Measurements from ENCODE around the gene KIAA2012.

The KIAA2012 gene

DNA sequence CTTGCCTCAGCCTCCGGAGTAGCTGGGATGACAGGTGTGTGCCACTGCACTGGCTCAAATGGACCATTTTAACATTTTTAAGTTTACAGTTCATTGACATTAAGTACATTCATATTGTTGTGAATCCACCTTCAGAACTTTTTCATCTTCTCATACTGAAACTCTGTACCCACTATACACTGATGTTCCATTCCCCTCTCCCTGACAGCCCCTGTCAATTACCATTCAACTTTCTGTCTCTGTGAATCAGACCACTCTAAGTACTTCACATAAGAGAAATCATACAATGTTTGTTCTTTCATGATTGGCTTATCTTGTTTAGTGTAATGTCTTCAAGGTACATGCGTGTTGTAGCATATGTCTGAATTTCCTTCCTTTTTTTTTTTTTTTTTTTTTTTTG, 1.9 kb upstream of the KIAA2012 start:
- H3K27me3 ChIP-seq (ENCODE audit: insufficient read depth, low read length) = no peaks in the 10 kb centered on the region

DNA sequence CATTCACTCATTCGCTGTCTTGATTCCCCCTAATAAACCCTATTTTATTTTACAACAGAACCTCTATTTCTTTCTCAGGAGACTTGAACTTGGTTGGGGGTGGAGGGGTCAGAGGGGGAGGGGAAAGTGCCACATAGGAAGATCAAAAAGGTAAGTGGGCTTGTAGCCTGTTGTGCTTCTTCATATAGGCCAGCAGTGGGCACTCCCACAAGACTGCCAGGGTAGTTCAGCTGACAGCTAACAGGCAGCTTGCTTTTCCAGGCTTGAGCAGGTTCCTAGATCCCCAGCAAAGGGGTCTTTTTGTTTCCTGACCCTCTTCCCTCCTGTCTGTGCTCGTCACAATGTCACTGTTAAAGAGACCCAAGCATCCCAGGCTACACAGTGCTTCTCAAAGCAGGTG, 829 bp upstream of the KIAA2012 start:
- H3K9me3 ChIP-seq (ENCODE audit: low read length) = no peaks in the 10 kb centered on the region
- H3K4me3 ChIP-seq (ENCODE audit: low read length) = no peak overlapping the region

More for the DNA sequence above, 1.9 kb upstream of the KIAA2012 start:
- peaks cover 13% of the 10 kb centered on the region for H3K4me1 ChIP-seq (ENCODE audit: insufficient read depth, low read length)
- no peak overlapping the region for H3K4me3 ChIP-seq (ENCODE audit: low read length)
- H3K9me3 ChIP-seq (ENCODE audit: low read length) = no peaks in the 10 kb centered on the region
- H3K36me3 ChIP-seq (ENCODE audit: insufficient read depth, low read length) = no peaks in the 10 kb centered on the region
- H2AFZ ChIP-seq (ENCODE audit: low read depth, low read length) = no peak overlapping the region

DNA sequence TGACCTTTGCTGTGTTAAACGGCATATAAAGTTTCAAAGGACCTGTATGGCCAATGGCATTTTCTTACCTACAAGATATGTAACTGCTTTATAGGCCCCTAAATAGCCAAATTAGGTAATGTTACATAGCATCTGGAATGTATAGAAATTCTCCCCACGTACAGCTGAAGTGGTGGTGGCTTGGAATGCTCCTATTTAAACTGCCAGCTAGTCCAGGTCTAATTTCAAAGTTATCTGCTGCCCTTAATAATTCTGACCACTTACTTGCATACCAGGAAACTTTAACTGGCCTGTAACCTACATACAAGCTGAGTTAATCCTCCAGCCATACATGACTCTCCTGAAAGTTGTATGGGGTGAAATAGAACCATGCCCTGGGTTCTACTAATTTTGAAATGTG, 1.3 kb downstream of the KIAA2012 start:
- Histone ChIP-seq H3K4me3 (ENCODE audit: low read length) (no peak overlapping the region), H2AFZ (ENCODE audit: low read depth, low read length) (no peak overlapping the region), H3K9me3 (ENCODE audit: low read length) (no peaks in the 10 kb centered on the region), H3K4me1 (ENCODE audit: insufficient read depth, low read length) (peaks cover 13% of the 10 kb centered on the region), H3K27me3 (ENCODE audit: insufficient read depth, low read length) (no peaks in the 10 kb centered on the region), H3K36me3 (ENCODE audit: insufficient read depth, low read length) (no peaks in the 10 kb centered on the region)

More for the DNA sequence above, 829 bp upstream of the KIAA2012 start:
- Histone ChIP-seq H2AFZ (ENCODE audit: low read depth, low read length) (no peak overlapping the region), H3K27me3 (ENCODE audit: insufficient read depth, low read length) (no peaks in the 10 kb centered on the region), H3K36me3 (ENCODE audit: insufficient read depth, low read length) (no peaks in the 10 kb centered on the region), H3K4me1 (ENCODE audit: insufficient read depth, low read length) (peaks cover 13% of the 10 kb centered on the region)

DNA sequence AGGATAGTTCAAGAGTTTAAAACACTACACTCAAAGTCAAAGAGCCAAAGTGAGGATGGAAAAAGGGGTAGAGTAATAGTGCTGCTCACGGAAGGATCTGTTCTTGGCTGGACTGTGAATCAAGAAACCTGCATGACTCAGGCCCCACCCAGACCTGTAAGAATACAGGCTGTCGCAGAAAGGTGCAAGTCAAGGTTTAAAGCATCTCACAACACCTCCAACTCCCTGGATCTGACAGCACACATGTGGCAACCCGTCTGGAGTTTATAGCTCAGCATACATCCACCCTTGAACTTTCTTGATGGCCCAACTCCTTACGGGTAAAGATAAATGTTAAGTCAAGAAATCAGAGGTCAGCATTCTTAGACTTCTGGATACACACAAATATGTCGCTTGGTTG, 6.3 kb downstream of the KIAA2012 start:
- Histone ChIP-seq H3K9me3 (ENCODE audit: low read length) (peaks cover 3% of the 10 kb centered on the region), H3K4me1 (ENCODE audit: insufficient read depth, low read length) (peaks cover 2% of the 10 kb centered on the region), H2AFZ (ENCODE audit: low read depth, low read length) (no peak overlapping the region), H3K4me3 (ENCODE audit: low read length) (no peak overlapping the region), H3K27me3 (ENCODE audit: insufficient read depth, low read length) (no peaks in the 10 kb centered on the region), H3K36me3 (ENCODE audit: insufficient read depth, low read length) (no peaks in the 10 kb centered on the region)

DNA sequence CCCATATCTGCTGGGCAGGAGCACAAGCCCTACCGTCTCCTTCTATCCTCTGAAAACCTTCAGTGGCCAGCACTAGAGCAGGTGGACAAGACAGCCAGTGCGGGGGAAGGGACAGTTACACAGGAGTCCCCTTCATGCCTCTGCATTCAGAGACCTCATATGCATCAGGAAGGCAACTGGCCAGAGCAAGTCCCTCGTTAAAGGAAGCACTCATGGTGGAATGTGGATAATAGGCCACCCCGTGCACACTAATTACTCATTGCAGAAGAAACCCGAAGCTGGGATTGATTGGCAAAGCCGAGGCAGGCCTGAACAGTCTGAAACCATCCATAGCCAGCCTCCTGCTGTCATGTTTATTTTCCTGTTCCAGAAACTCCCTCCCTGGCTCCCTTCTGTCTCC, 11.2 kb downstream of the KIAA2012 start:
- Histone ChIP-seq H3K36me3 (ENCODE audit: insufficient read depth, low read length) (no peaks in the 10 kb centered on the region), H3K4me1 (ENCODE audit: insufficient read depth, low read length) (peaks cover 4% of the 10 kb centered on the region), H2AFZ (ENCODE audit: low read depth, low read length) (no peak overlapping the region), H3K4me3 (ENCODE audit: low read length) (no peak overlapping the region), H3K27me3 (ENCODE audit: insufficient read depth, low read length) (no peaks in the 10 kb centered on the region), H3K9me3 (ENCODE audit: low read length) (peaks cover 5% of the 10 kb centered on the region)

DNA sequence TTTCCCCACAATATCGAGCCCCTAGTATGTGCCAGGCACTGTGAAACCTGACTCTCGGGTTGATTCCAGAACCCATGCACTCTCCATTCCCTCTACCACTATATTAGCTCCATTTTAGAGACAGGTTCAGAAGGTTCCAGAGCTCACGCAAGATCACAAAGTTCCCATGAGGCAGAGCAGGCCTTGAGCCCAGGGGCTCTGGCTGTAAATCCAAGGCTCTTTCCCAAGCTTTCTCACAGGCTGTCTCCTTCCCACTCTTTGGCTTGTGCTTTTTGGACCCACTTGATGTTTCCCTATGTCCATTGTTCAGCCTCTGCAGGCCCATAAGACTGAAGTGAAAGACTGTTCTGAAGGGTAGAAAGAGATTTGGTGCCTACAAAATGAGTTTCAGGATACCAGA, 15.7 kb downstream of the KIAA2012 start:
- peaks cover 2% of the 10 kb centered on the region for H3K9me3 ChIP-seq (ENCODE audit: low read length)
- no peaks in the 10 kb centered on the region for H3K36me3 ChIP-seq (ENCODE audit: insufficient read depth, low read length)
- H3K4me1 ChIP-seq (ENCODE audit: insufficient read depth, low read length) = peaks cover 4% of the 10 kb centered on the region
- H2AFZ ChIP-seq (ENCODE audit: low read depth, low read length) = no peak overlapping the region
- no peaks in the 10 kb centered on the region for H3K27me3 ChIP-seq (ENCODE audit: insufficient read depth, low read length)
- no peak overlapping the region for H3K4me3 ChIP-seq (ENCODE audit: low read length)

DNA sequence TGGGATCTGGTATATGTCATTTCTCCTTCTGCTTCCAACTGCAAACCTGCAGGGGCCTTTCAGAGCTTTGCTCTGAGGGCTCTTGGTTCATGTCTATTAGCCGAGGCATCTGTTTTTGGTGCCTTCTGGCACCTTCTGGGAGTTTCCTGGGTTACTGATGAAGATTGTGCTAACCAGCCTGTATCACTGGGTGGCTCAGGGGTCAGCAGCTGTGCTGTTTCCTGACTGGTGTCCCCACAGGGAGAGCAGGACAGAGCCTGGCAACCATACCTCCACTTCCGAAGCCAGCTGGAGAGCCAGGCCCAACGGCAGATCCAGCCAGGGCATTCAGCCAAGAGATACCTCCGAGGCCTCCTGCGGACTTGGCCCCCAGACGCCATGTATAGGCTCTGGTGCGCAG, 17.5 kb downstream of the KIAA2012 start:
- no peaks in the 10 kb centered on the region for H3K9me3 ChIP-seq (ENCODE audit: low read length)
- H3K4me3 ChIP-seq (ENCODE audit: low read length) = no peak overlapping the region

DNA sequence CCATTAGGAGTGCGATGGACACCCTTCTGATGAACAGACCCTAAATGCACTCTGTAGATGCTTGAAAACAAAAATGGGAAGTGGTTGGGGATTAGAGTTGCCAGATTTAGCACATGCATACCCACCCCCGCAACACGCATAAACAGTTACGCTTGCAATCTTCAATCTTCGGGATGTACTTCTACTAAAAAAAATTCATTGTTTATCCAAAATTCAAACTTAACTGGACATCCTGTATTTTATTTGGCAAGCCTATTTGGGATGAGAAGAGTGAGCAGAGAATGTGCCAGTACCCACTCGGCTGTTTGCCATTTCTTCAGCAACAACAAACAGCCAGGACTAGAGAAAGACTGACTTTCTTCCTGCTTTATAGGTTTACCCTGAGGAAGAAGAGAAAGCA, 18.4 kb downstream of the KIAA2012 start:
- Histone ChIP-seq H2AFZ (ENCODE audit: low read depth, low read length) (no peak overlapping the region), H3K36me3 (ENCODE audit: insufficient read depth, low read length) (no peaks in the 10 kb centered on the region), H3K4me1 (ENCODE audit: insufficient read depth, low read length) (no peaks in the 10 kb centered on the region), H3K27me3 (ENCODE audit: insufficient read depth, low read length) (no peaks in the 10 kb centered on the region), H3K9me3 (ENCODE audit: low read length) (no peaks in the 10 kb centered on the region), H3K4me3 (ENCODE audit: low read length) (no peak overlapping the region)

More for the DNA sequence above, 17.5 kb downstream of the KIAA2012 start:
- Histone ChIP-seq H3K36me3 (ENCODE audit: insufficient read depth, low read length) (no peaks in the 10 kb centered on the region), H3K27me3 (ENCODE audit: insufficient read depth, low read length) (no peaks in the 10 kb centered on the region), H3K4me1 (ENCODE audit: insufficient read depth, low read length) (no peaks in the 10 kb centered on the region), H2AFZ (ENCODE audit: low read depth, low read length) (no peak overlapping the region)

DNA sequence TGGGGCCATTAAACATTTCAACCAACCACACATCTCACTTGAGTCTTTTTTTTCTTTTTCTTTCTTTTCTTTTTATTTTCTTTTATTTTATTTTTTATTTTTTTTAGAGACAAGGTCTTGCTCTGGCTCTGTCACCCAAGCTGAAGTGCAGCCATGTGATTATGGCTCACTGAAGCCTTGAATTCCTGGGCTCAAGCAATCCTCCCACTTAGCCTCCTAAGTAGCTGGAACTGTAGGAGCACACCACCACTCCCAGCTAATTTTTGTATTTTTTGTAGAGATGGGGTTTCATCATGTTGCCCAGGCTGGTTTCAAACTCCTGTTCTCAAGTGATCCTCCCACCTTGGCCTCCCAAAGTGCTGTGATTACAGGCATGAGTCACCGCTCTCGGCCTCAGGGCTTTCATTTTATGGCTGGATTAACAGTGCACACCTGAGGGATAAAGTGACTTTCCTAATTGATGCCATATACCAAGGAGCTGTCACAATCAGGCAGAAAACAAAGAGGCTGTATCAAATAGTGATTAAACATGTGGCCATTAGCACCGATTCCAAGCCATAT, 21.5 kb downstream of the KIAA2012 start:
- Histone ChIP-seq H3K27me3 (ENCODE audit: insufficient read depth, low read length) (no peaks in the 10 kb centered on the region), H3K36me3 (ENCODE audit: insufficient read depth, low read length) (no peaks in the 10 kb centered on the region), H2AFZ (ENCODE audit: low read depth, low read length) (no peak overlapping the region), H3K4me1 (ENCODE audit: insufficient read depth, low read length) (peaks cover 2% of the 10 kb centered on the region), H3K4me3 (ENCODE audit: low read length) (no peak overlapping the region), H3K9me3 (ENCODE audit: low read length) (no peaks in the 10 kb centered on the region)

DNA sequence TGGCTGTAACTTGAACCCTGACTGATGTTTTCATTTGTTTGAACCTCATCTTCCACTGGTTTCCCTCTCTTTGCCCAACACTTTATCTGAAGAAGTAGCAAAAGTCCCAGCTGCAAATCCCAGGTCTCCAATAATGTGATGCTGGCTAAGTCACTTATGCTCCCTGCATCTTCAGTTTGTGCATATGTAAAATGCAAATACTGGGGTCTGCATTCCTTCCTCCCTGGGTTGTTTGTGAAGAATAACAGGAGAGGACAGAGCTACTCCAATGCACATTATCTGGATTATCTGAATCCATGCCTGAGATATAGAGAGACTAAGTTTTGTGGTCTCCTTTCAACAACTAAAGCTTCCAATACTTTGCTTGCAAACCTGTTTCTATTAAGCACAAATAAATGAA, 22.2 kb downstream of the KIAA2012 start:
- H3K36me3 ChIP-seq (ENCODE audit: insufficient read depth, low read length) = no peaks in the 10 kb centered on the region
- H2AFZ ChIP-seq (ENCODE audit: low read depth, low read length) = no peak overlapping the region
- no peaks in the 10 kb centered on the region for H3K27me3 ChIP-seq (ENCODE audit: insufficient read depth, low read length)
- H3K9me3 ChIP-seq (ENCODE audit: low read length) = no peaks in the 10 kb centered on the region
- H3K4me1 ChIP-seq (ENCODE audit: insufficient read depth, low read length) = peaks cover 2% of the 10 kb centered on the region
- H3K4me3 ChIP-seq (ENCODE audit: low read length) = no peak overlapping the region

DNA sequence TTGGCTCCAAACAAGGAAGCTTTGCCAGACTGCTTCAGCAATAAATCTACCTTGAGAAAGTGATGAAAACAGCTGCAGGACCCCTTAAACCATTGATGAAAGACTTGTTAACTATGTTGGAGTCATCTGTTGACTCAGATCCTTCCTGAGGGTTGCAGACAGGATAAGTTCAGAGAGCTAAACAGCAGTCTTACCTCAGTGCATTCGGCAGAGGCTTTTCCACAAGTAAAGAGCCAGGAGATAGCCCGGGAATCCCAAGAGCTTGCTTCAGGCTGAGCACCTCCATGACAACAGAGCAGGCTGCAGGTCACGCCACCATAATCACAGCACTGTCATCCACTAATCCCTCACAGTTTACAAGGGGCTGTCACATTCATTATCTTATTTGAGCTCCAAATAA, 23.7 kb downstream of the KIAA2012 start:
- no peaks in the 10 kb centered on the region for H3K36me3 ChIP-seq (ENCODE audit: insufficient read depth, low read length)
- H2AFZ ChIP-seq (ENCODE audit: low read depth, low read length) = no peak overlapping the region
- H3K27me3 ChIP-seq (ENCODE audit: insufficient read depth, low read length) = no peaks in the 10 kb centered on the region
- no peak overlapping the region for H3K4me3 ChIP-seq (ENCODE audit: low read length)
- H3K4me1 ChIP-seq (ENCODE audit: insufficient read depth, low read length) = peaks cover 2% of the 10 kb centered on the region
- H3K9me3 ChIP-seq (ENCODE audit: low read length) = no peaks in the 10 kb centered on the region

DNA sequence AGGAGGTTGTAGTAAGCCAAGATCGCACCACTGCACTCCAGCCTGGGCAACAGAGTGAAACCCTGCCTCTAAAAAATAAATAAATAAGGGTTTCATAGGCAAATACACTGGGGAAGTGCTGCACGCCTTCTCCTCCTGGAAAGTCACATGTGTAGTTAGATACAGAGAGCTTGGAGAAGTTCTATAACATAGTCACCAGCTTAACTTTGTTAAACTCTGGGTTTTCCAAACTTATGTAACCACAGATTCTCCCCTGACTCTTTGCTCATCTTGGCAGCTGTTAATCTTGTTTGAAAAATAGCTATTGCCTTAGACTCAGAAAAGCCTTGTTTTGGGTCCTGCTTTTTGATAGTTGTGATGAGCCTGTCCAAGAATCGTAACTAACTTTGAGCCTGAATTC, 25.2 kb downstream of the KIAA2012 start:
- no peaks in the 10 kb centered on the region for H3K36me3 ChIP-seq (ENCODE audit: insufficient read depth, low read length)
- H3K4me1 ChIP-seq (ENCODE audit: insufficient read depth, low read length) = peaks cover 2% of the 10 kb centered on the region
- no peak overlapping the region for H2AFZ ChIP-seq (ENCODE audit: low read depth, low read length)

DNA sequence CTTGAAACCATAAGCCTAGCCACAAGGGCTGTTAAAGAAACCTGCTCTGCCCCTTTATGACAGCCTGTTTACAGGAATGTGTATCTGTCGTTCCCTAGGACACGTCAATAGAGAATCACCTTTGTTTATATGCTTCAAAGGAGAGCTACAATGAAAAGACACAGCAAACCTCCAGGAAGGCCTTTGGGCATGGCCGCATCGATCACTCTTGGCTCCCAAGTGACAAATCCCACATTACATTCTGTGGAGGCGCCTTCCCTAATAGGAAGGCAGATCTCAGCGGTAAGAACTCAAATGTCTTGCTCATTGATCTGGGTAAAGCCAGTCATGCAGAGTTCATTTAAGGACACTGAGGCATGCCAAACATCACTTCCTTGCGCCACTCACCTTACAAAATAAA, 26.5 kb downstream of the KIAA2012 start:
- Histone ChIP-seq H3K9me3 (ENCODE audit: low read length) (no peaks in the 10 kb centered on the region), H3K36me3 (ENCODE audit: insufficient read depth, low read length) (no peaks in the 10 kb centered on the region), H3K27me3 (ENCODE audit: insufficient read depth, low read length) (no peaks in the 10 kb centered on the region), H2AFZ (ENCODE audit: low read depth, low read length) (no peak overlapping the region), H3K4me1 (ENCODE audit: insufficient read depth, low read length) (peaks cover 2% of the 10 kb centered on the region), H3K4me3 (ENCODE audit: low read length) (no peak overlapping the region)

More for the DNA sequence above, 25.2 kb downstream of the KIAA2012 start:
- Histone ChIP-seq H3K4me3 (ENCODE audit: low read length) (no peak overlapping the region), H3K27me3 (ENCODE audit: insufficient read depth, low read length) (no peaks in the 10 kb centered on the region), H3K9me3 (ENCODE audit: low read length) (no peaks in the 10 kb centered on the region)

DNA sequence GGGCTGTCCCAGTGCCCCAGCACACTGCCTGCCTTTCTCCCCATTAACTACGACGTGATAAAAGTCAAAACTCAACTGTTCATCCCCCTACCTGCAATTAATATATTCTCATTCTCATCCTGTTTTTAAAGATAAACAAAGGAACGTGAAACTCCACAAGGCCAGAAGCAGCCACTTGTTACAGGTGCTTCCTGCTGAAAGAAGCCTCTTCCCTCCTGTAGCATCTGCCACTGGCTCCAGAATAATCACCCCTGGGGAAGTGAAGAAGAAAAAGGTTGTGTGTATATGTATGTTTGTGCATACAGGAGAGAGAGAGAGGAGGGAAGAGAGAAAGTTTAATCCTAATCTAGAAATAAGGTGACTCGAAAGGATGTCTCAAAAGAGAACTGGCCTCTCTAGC, 27.1 kb downstream of the KIAA2012 start:
- H3K27me3 ChIP-seq (ENCODE audit: insufficient read depth, low read length) = no peaks in the 10 kb centered on the region
- H3K4me1 ChIP-seq (ENCODE audit: insufficient read depth, low read length) = peaks cover 2% of the 10 kb centered on the region
- no peaks in the 10 kb centered on the region for H3K9me3 ChIP-seq (ENCODE audit: low read length)
- H3K36me3 ChIP-seq (ENCODE audit: insufficient read depth, low read length) = no peaks in the 10 kb centered on the region
- H2AFZ ChIP-seq (ENCODE audit: low read depth, low read length) = no peak overlapping the region
- H3K4me3 ChIP-seq (ENCODE audit: low read length) = no peak overlapping the region

Data from neuron (in vitro differentiated cells).